ENCODE results near the gene PKD1L1. TPM values are rescaled to one million over a fixed set of nuclear protein-coding genes. Genes with fewer than 3 reads are reported as not detected.

PKD1L1 gene
- total RNA-seq, 1 experiment from 2014 or later: 0.17 TPM

- TF ChIP-seq, protein P1, sequence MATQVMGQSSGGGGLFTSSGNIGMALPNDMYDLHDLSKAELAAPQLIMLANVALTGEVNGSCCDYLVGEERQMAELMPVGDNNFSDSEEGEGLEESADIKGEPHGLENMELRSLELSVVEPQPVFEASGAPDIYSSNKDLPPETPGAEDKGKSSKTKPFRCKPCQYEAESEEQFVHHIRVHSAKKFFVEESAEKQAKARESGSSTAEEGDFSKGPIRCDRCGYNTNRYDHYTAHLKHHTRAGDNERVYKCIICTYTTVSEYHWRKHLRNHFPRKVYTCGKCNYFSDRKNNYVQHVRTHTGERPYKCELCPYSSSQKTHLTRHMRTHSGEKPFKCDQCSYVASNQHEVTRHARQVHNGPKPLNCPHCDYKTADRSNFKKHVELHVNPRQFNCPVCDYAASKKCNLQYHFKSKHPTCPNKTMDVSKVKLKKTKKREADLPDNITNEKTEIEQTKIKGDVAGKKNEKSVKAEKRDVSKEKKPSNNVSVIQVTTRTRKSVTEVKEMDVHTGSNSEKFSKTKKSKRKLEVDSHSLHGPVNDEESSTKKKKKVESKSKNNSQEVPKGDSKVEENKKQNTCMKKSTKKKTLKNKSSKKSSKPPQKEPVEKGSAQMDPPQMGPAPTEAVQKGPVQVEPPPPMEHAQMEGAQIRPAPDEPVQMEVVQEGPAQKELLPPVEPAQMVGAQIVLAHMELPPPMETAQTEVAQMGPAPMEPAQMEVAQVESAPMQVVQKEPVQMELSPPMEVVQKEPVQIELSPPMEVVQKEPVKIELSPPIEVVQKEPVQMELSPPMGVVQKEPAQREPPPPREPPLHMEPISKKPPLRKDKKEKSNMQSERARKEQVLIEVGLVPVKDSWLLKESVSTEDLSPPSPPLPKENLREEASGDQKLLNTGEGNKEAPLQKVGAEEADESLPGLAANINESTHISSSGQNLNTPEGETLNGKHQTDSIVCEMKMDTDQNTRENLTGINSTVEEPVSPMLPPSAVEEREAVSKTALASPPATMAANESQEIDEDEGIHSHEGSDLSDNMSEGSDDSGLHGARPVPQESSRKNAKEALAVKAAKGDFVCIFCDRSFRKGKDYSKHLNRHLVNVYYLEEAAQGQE (IDR thresholded peaks at IDR 0.05; ENCODE audit: low read depth): no peak
Observed at GRCh38 chr7:47846138-47846836, 102.0 kb downstream of the PKD1L1 start (continued).

DNA sequence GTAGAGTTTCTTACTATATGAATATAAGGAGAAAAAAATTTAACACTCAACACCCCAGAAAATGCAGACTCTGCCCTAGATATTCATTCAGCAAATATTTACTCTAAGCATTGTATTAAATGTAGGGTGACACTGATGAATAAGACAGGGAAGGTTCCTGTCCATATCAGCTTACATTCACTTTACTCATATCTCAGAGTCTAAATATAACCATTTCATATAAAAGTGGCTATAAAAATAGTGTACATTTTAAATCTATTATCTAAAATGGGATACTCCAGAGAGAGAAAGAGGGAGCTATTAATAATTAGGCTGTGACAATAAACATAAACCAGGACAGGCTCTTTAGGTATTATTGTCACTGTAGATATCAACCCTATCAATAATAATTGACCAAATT lies 104.0 kb downstream of the PKD1L1 start:
- Histone ChIP-seq H3K9ac (ENCODE audit: low read length) (no peak overlapping the region), H3K9me2 (ENCODE audit: insufficient read depth) (no peaks in the 10 kb centered on the region), H3K4me2 (ENCODE audit: low read length) (no peak overlapping the region), H3K36me3 (ENCODE audit: control insufficient read depth in 1 of 2, insufficient read depth in 2 of 2, low read length in 2 of 2) (no peaks in the 10 kb centered on the region), H3K79me2 (ENCODE audit: insufficient read depth, low read length) (no peaks in the 10 kb centered on the region), H3K27ac (ENCODE audit: low read depth, low read length) (no peak overlapping the region), H3K4me1 (ENCODE audit: control insufficient read depth in 1 of 2, insufficient read depth in 2 of 2, low read length in 2 of 2) (peaks cover 13 to 19% of the 10 kb centered on the region in 2 experiments), H3K4me3 (replicated peaks in 1 of 2; ENCODE audit: low read depth in 1 of 2, low read length in 2 of 2) (no peak overlapping the region), H2AFZ (ENCODE audit: low read depth, low read length, poor library complexity, severe bottlenecking) (no peak overlapping the region), H4K20me1 (ENCODE audit: insufficient read depth) (no peaks in the 10 kb centered on the region), H3K27me3 (ENCODE audit: insufficient read depth, low read length) (no peaks in the 10 kb centered on the region), H3K9me3 (ENCODE audit: control insufficient read depth in 1 of 2, insufficient read depth in 1 of 2, low read depth in 1 of 2, low read length in 2 of 2) (no peaks in the 10 kb centered on the region)
- intact Hi-C loops (cut with micrococcal nuclease): no loop called here
- ChIA-PET CTCF (no interaction called here), POLR2A (no interaction called here), RAD21 (ENCODE audit: low non-redundant PET in 1 of 2, low total read pairs in 2 of 2, uncharacterized antibody in 2 of 2, unreplicated experiment in 2 of 2) (no interaction called here)
- no peak for TF ChIP-seq POLR2A (IDR thresholded peaks at IDR 0.05; ENCODE audit: borderline replicate concordance, extremely low read depth, insufficient read depth, insufficient read length)
- no peak for TF ChIP-seq CBX3 (IDR thresholded peaks at IDR 0.05; ENCODE audit: low read depth)
- no peak for TF ChIP-seq ZNF274 (IDR thresholded peaks at IDR 0.05; ENCODE audit: low read depth, low read length)
- TF ChIP-seq TCF7L2 (IDR thresholded peaks at IDR 0.05; ENCODE audit: borderline replicate concordance, extremely low read depth, insufficient read depth, insufficient read length): no peak
- TF ChIP-seq EZH2phosphoT487 (IDR thresholded peaks at IDR 0.05; ENCODE audit: borderline replicate concordance): no peak
- TF ChIP-seq, protein P1 (IDR thresholded peaks at IDR 0.05; ENCODE audit: low read depth): no peak
- TF ChIP-seq CTCF (IDR thresholded peaks at IDR 0.05 in 2 of 3, conservative IDR thresholded peaks at IDR 0.05 in 1 of 3; ENCODE audit: borderline replicate concordance in 1 of 3, insufficient read depth in 1 of 3, low read depth in 2 of 3, low read length in 2 of 3): no peak
- TF ChIP-seq ELF1 (IDR thresholded peaks at IDR 0.05; ENCODE audit: borderline replicate concordance, low read depth): no peak
- TF ChIP-seq JUND (IDR thresholded peaks at IDR 0.05): no peak
- no peak for TF ChIP-seq EZH2 (IDR thresholded peaks at IDR 0.05)
- TF ChIP-seq POLR2AphosphoS5 (IDR thresholded peaks at IDR 0.05; ENCODE audit: low read depth, low read length): no peak
- no peak for TF ChIP-seq FOSL1 (IDR thresholded peaks at IDR 0.05; ENCODE audit: low read depth)
- TF ChIP-seq, protein P2, sequence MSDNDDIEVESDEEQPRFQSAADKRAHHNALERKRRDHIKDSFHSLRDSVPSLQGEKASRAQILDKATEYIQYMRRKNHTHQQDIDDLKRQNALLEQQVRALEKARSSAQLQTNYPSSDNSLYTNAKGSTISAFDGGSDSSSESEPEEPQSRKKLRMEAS (IDR thresholded peaks at IDR 0.05): no peak
- TF ChIP-seq, protein P3, sequence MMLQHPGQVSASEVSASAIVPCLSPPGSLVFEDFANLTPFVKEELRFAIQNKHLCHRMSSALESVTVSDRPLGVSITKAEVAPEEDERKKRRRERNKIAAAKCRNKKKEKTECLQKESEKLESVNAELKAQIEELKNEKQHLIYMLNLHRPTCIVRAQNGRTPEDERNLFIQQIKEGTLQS (IDR thresholded peaks at IDR 0.05): no peak
- DNase-seq (ENCODE audit: low read depth, low spot score) (no peak), ATAC-seq (no peak)
- no TSS peak for BruUV-seq (replicated peaks)

Measured in HCT116 (cell line).